ENCODE results near the gene PACRGL.

The PACRGL gene

GRCh38 chr4:20662851-20663250 lies 37.4 kb upstream of the PACRGL start:
- Histone ChIP-seq H3K27me3 (ENCODE audit: insufficient read depth, low read length) (no peaks in the 10 kb centered on the region), H3K4me2 (ENCODE audit: low read length) (no peak overlapping the region)

GRCh38 chr4:20666012-20666860 lies 34.0 kb upstream of the PACRGL start:
- Histone ChIP-seq H2AFZ (ENCODE audit: low read length) (no peak overlapping the region), H3K27ac (ENCODE audit: low read depth, low read length, poor library complexity, severe bottlenecking) (no peak overlapping the region), H4K20me1 (ENCODE audit: insufficient read depth, low read length) (no peaks in the 10 kb centered on the region), H3K9ac (ENCODE audit: low read length) (no peak overlapping the region), H3K4me2 (ENCODE audit: low read length) (no peak overlapping the region), H3K9me2 (ENCODE audit: low read depth, low read length) (no peaks in the 10 kb centered on the region), H3K4me3 (ENCODE audit: low read depth, low read length, poor library complexity, severe bottlenecking) (no peak overlapping the region), H3K36me3 (ENCODE audit: insufficient read depth, low read length) (no peaks in the 10 kb centered on the region), H3K27me3 (ENCODE audit: insufficient read depth, low read length) (no peaks in the 10 kb centered on the region), H3F3A (ENCODE audit: insufficient read depth, low read length) (no peaks in the 10 kb centered on the region), H3K4me1 (ENCODE audit: insufficient read depth, low read length, severe bottlenecking) (no peaks in the 10 kb centered on the region), H3K79me2 (ENCODE audit: insufficient read depth, low read length) (no peaks in the 10 kb centered on the region), H3K9me3 (ENCODE audit: low read length) (no peaks in the 10 kb centered on the region)
- TF ChIP-seq EZH2 (IDR thresholded peaks at IDR 0.05; ENCODE audit: borderline replicate concordance, low read length) = no peak
- TF ChIP-seq, protein P1, sequence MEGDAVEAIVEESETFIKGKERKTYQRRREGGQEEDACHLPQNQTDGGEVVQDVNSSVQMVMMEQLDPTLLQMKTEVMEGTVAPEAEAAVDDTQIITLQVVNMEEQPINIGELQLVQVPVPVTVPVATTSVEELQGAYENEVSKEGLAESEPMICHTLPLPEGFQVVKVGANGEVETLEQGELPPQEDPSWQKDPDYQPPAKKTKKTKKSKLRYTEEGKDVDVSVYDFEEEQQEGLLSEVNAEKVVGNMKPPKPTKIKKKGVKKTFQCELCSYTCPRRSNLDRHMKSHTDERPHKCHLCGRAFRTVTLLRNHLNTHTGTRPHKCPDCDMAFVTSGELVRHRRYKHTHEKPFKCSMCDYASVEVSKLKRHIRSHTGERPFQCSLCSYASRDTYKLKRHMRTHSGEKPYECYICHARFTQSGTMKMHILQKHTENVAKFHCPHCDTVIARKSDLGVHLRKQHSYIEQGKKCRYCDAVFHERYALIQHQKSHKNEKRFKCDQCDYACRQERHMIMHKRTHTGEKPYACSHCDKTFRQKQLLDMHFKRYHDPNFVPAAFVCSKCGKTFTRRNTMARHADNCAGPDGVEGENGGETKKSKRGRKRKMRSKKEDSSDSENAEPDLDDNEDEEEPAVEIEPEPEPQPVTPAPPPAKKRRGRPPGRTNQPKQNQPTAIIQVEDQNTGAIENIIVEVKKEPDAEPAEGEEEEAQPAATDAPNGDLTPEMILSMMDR (IDR thresholded peaks at IDR 0.05; ENCODE audit: low read length) = no peak

More at GRCh38 chr4:20662851-20663250, 37.4 kb upstream of the PACRGL start:
- Histone ChIP-seq H3K79me2 (ENCODE audit: insufficient read depth, low read length) (no peaks in the 10 kb centered on the region), H3K27ac (ENCODE audit: low read depth, low read length, poor library complexity, severe bottlenecking) (no peak overlapping the region), H3K9ac (ENCODE audit: low read length) (no peak overlapping the region), H4K20me1 (ENCODE audit: insufficient read depth, low read length) (no peaks in the 10 kb centered on the region), H3K4me1 (ENCODE audit: insufficient read depth, low read length, severe bottlenecking) (no peaks in the 10 kb centered on the region), H3K4me3 (ENCODE audit: low read depth, low read length, poor library complexity, severe bottlenecking) (no peak overlapping the region), H3K36me3 (ENCODE audit: insufficient read depth, low read length) (no peaks in the 10 kb centered on the region), H3K9me3 (ENCODE audit: low read length) (no peaks in the 10 kb centered on the region), H2AFZ (ENCODE audit: low read length) (no peak overlapping the region), H3F3A (ENCODE audit: insufficient read depth, low read length) (no peaks in the 10 kb centered on the region), H3K9me2 (ENCODE audit: low read depth, low read length) (no peaks in the 10 kb centered on the region)
- TF ChIP-seq EZH2 (IDR thresholded peaks at IDR 0.05; ENCODE audit: borderline replicate concordance, low read length) = no peak
- TF ChIP-seq, protein P1 (IDR thresholded peaks at IDR 0.05; ENCODE audit: low read length) = no peak

- H3K36me3 ChIP-seq (ENCODE audit: insufficient read depth, low read length) = no peaks in the 10 kb centered on the region
- no peaks in the 10 kb centered on the region for H3F3A ChIP-seq (ENCODE audit: insufficient read depth, low read length)
- no peaks in the 10 kb centered on the region for H3K27me3 ChIP-seq (ENCODE audit: insufficient read depth, low read length)
- H3K9me3 ChIP-seq (ENCODE audit: low read length) = no peaks in the 10 kb centered on the region
- H3K4me2 ChIP-seq (ENCODE audit: low read length) = no peak overlapping the region
- no peak overlapping the region for H3K27ac ChIP-seq (ENCODE audit: low read depth, low read length, poor library complexity, severe bottlenecking)
- no peak overlapping the region for H2AFZ ChIP-seq (ENCODE audit: low read length)
- no peak for TF ChIP-seq EZH2 (IDR thresholded peaks at IDR 0.05; ENCODE audit: borderline replicate concordance, low read length)
- TF ChIP-seq, protein P1 (IDR thresholded peaks at IDR 0.05; ENCODE audit: low read length) = no peak
- no peaks in the 10 kb centered on the region for H4K20me1 ChIP-seq (ENCODE audit: insufficient read depth, low read length)
- H3K79me2 ChIP-seq (ENCODE audit: insufficient read depth, low read length) = no peaks in the 10 kb centered on the region
- no peaks in the 10 kb centered on the region for H3K9me2 ChIP-seq (ENCODE audit: low read depth, low read length)
- no peaks in the 10 kb centered on the region for H3K4me1 ChIP-seq (ENCODE audit: insufficient read depth, low read length, severe bottlenecking)
- no peak overlapping the region for H3K4me3 ChIP-seq (ENCODE audit: low read depth, low read length, poor library complexity, severe bottlenecking)
- no peak overlapping the region for H3K9ac ChIP-seq (ENCODE audit: low read length)
Measured at GRCh38 chr4:20672262-20672661, 28.0 kb upstream of the PACRGL start.

Data from OCI-LY1 (cell line).